ENCODE results near the gene WFDC10B. TPM values are rescaled to one million over a fixed set of nuclear protein-coding genes. Genes with fewer than 3 reads are reported as not detected.

WFDC10B gene
- total RNA-seq, 1 experiment from 2014 or later, result not detected

DNA sequence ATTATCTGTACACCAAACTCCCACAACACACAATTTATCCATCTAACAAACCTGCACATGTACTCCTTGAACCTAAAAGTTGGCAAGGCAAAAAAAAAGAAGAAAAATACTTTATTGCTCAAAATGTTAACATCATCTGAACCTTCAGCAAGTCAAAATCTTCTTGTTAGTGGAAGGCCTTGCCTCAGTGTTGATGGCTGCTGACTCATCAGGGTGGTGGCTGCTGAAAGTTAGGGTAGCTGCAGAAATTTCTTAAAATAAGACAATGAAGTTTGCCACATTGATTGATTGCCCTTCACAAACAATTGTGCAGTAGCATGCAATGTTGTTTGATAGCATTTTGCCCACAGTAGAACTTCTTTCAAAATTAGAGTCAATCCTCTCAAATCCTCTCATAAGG lies 32.1 kb downstream of the WFDC10B start:
- Histone ChIP-seq H3K23me2 (ENCODE audit: insufficient read length, low read depth, low read length, poor library complexity, severe bottlenecking) (no peaks in the 10 kb centered on the region), H2BK5ac (ENCODE audit: insufficient read length, low read length) (no peak overlapping the region), H3K9me3 (ENCODE audit: control insufficient read depth, low read depth, low read length) (no peaks in the 10 kb centered on the region), H4K20me1 (ENCODE audit: control insufficient read depth, insufficient read depth, insufficient read length) (no peaks in the 10 kb centered on the region), H2BK120ac (ENCODE audit: low read depth, low read length, poor library complexity, severe bottlenecking) (no peak overlapping the region), H4K8ac (replicated peaks; ENCODE audit: insufficient read length, low read depth, low read length) (no peak overlapping the region), H3K9ac (ENCODE audit: extremely low read depth, insufficient read length, low read length) (no peak overlapping the region), H2AFZ (ENCODE audit: low read length) (no peak overlapping the region), H3K79me2 (ENCODE audit: insufficient read depth, low read length) (no peaks in the 10 kb centered on the region), H4K91ac (ENCODE audit: insufficient read length, low read depth, low read length) (no peak overlapping the region), H2BK12ac (ENCODE audit: insufficient read length, low read depth, low read length) (no peak overlapping the region), H2BK20ac (ENCODE audit: low read depth, low read length, poor library complexity, severe bottlenecking) (no peak overlapping the region), H3K14ac (ENCODE audit: insufficient read depth, low read length) (no peak overlapping the region), H3K56ac (ENCODE audit: insufficient read length, low read depth, low read length) (no peak overlapping the region), H3T11ph (ENCODE audit: low read length) (no peak overlapping the region), H2BK15ac (ENCODE audit: low read depth, low read length) (no peak overlapping the region), H3K4ac (ENCODE audit: low read depth, low read length) (no peak overlapping the region), H3K79me1 (ENCODE audit: insufficient read depth, low read depth, low read length, poor library complexity, severe bottlenecking) (no peaks in the 10 kb centered on the region), H3K4me2 (ENCODE audit: insufficient read depth, insufficient read length, low read length) (no peak overlapping the region), H3K27me3 (ENCODE audit: insufficient read depth, low read length) (no peaks in the 10 kb centered on the region), H3K27ac (ENCODE audit: insufficient read length, low read depth, low read length) (no peak overlapping the region), H2AK5ac (ENCODE audit: insufficient read length, low read length) (no peak overlapping the region), H3K18ac (ENCODE audit: insufficient read length, low read depth, low read length) (no peak overlapping the region), H3K23ac (ENCODE audit: insufficient read length, low read depth, low read length) (no peak overlapping the region), H4K5ac (ENCODE audit: insufficient read length, low read depth, low read length) (no peak overlapping the region), H3K4me1 (ENCODE audit: insufficient read depth, low read length) (peaks cover 3% of the 10 kb centered on the region; the same call in 1 of the 2 replicates)
- no peaks in the 10 kb centered on the region; the same call in 1 of the 2 replicates for H3K27me3 Mint-ChIP-seq (ENCODE audit: low read depth)
- DNase-seq, result no peak
- TF ChIP-seq, protein P1, sequence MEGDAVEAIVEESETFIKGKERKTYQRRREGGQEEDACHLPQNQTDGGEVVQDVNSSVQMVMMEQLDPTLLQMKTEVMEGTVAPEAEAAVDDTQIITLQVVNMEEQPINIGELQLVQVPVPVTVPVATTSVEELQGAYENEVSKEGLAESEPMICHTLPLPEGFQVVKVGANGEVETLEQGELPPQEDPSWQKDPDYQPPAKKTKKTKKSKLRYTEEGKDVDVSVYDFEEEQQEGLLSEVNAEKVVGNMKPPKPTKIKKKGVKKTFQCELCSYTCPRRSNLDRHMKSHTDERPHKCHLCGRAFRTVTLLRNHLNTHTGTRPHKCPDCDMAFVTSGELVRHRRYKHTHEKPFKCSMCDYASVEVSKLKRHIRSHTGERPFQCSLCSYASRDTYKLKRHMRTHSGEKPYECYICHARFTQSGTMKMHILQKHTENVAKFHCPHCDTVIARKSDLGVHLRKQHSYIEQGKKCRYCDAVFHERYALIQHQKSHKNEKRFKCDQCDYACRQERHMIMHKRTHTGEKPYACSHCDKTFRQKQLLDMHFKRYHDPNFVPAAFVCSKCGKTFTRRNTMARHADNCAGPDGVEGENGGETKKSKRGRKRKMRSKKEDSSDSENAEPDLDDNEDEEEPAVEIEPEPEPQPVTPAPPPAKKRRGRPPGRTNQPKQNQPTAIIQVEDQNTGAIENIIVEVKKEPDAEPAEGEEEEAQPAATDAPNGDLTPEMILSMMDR (conservative IDR thresholded peaks at IDR 0.05), result no peak
- no peak overlapping the region for H3K27ac Mint-ChIP-seq
- H3K4me1 Mint-ChIP-seq, result peaks cover 0 to 2% of the 10 kb centered on the region in 2 experiments; a peak in 1 of 4 replicates
- peaks cover 8% of the 10 kb centered on the region in 2 experiments; a peak in 4 of 5 replicates for H3K9me3 Mint-ChIP-seq
- no peak overlapping the region for H3K4me3 Mint-ChIP-seq
- peaks cover 0 to 1% (median 0%) of the 10 kb centered on the region in 3 experiments; a peak in 2 of 7 replicates for H3K36me3 Mint-ChIP-seq (ENCODE audit: insufficient read depth in 1 of 3, low read depth in 3 of 3)
